Coronary artery (tissue), 2 donors: ENCODE data around the gene MYB.

Experiments
- DNase-seq: peaks from one replicate; pipeline ENCODE4 v3.0.0-alpha.2; 2017; ENCODE audit warnings: low spot score
- H3K27ac ChIP-seq, 2 donors: fragments of 200-600 bp; sonication (generic); one replicate each; pipeline ENCODE4 v1.5.1; 2016 to 2019
- H3K4me3 ChIP-seq: fragments of 200-600 bp; sonication (generic); 2 replicates; pipeline ENCODE4 v1.5.1; 2016; ENCODE audit warnings: mild to moderate bottlenecking, moderate library complexity
- CTCF ChIP-seq: fragments of 200-600 bp; sonication (generic); IDR thresholded peaks from one replicate; pipeline ENCODE4 v1.5.1; 2019; ENCODE audit warnings: antibody characterized with exemption

MYB gene

DNA sequence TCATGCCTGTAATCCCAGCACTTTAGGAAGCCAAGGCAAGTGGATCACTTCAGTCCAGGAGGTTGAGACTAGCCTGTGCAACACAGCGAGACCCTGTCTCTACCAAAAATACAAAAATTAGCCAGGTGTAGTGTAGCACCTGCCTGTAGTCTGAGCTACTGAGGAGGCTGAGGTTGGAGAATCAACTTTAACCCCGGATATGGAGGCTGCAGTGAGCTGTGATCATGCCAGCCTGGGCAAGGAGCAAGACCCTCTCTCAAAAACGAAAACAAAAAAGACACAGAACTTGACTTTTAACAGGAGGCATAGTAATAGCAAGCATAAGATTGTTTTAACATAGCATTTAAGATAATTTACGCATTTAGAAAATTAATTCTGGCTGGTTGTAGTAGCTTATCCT is 32.5 kb downstream of the MYB start:
- Histone ChIP-seq H3K4me3 (no peak overlapping the region), H3K27ac (no peak overlapping the region)
- no peak for DNase-seq
- no peak for TF ChIP-seq CTCF

- no peak for TF ChIP-seq CTCF
- no peak for DNase-seq
- Histone ChIP-seq H3K4me3 (no peak overlapping the region), H3K27ac (no peak overlapping the region)
These were observed 34.1 kb downstream of the MYB start for GRCh38 chr6:135215160-135215559.

- Histone ChIP-seq H3K27ac (no peak overlapping the region), H3K4me3 (no peak overlapping the region)
- no peak for DNase-seq
- no peak for TF ChIP-seq CTCF
These were observed 34.5 kb downstream of the MYB start for GRCh38 chr6:135215563-135215962.

DNA sequence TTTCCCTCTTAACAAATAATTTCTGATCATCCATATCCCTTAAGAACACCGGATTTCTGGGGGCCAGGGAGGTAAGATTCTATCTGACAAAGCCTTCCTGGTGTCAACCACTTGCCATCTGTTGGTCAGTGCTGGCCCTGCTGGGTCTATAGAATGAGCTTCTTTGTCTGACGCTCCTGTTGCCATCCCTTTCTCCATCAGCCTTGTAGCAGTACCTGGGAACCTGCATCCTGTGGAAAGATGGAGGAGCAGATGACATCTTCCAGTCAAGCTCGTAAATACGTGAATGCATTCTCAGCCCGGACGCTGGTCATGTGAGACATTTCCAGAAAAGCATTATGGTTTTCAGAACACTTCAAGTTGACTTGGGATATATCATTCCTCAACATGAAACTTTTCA is 36.6 kb downstream of the MYB start:
- no peak for TF ChIP-seq CTCF
- no peak for DNase-seq
- Histone ChIP-seq H3K4me3 (no peak overlapping the region), H3K27ac (no peak overlapping the region)

DNA sequence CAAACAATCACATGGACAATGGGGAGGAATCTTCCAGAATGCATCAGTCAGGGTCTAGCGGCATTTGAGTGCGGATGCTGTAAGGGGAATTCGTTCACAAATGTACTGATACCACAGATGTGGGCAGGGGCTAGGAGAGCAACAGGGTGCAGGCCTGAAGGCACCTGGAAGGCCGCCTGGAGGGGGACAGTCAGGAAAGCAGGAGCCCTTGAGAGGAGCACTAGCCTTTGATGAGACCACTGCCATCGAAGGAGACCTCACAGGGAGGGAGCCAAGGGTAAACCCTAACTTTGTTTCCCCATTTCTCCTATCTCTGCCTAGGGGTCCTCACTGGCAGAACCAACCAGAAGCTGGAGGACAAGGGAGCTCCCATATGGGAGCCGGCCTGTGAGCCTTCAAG is 38.2 kb downstream of the MYB start:
- TF ChIP-seq CTCF = no peak
- DNase-seq = no peak
- H3K27ac ChIP-seq = no peak overlapping the region
- H3K4me3 ChIP-seq = no peak overlapping the region

DNA sequence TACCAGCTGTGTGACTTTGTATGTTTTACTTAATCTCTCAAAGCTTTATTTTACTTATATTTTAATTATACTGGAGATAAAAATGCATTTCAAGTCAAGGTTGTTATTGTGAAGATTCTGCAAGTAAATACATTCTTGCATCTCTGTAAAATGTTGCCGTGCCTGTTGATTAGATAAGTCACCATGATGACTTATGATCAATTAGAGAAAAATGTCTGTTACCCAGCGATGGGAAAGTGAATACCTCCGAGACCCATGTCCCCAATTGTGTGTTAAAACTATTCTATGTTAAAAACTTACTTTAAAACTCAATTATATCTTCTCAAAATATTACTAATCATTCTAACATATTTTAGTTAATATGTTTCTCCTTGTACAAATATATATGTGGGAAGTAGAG is 39.9 kb downstream of the MYB start:
- no peak for DNase-seq
- Histone ChIP-seq H3K27ac (no peak overlapping the region), H3K4me3 (no peak overlapping the region)
- TF ChIP-seq CTCF = no peak

- no peak overlapping the region for H3K4me3 ChIP-seq
- H3K27ac ChIP-seq = no peak overlapping the region
- no peak for TF ChIP-seq CTCF
- no peak for DNase-seq
These were observed 40.4 kb downstream of the MYB start for GRCh38 chr6:135221505-135221904.
